HepG2 (cell line): ENCODE measurements around the gene WDR91. TPM values are rescaled to one million over a fixed set of nuclear protein-coding genes. Genes with fewer than 3 reads are reported as not detected.

Experiments
- CHCHD3 ChIP-seq: sonication (generic); formaldehyde crosslinking; IDR thresholded peaks from 2 replicates; pipeline ENCODE4 v1.8.0; 2022; ENCODE audit warnings: mild to moderate bottlenecking, missing genetic modification reagents, moderate library complexity
- HNRNPL ChIP-seq: fragments of 200-400 bp; formaldehyde crosslinking; IDR thresholded peaks from 2 replicates; pipeline ENCODE4 v1.6.1; 2017; ENCODE audit warnings: mild to moderate bottlenecking, low read depth, low read length
- KLF12 ChIP-seq: sonication (generic); formaldehyde crosslinking; IDR thresholded peaks from 2 replicates; pipeline ENCODE4 v1.4.0; 2020; ENCODE audit warnings: missing genetic modification reagents, borderline replicate concordance
- KMT2B ChIP-seq: IDR thresholded peaks from 2 replicates; pipeline ENCODE4 v1.6.1; 2016; ENCODE audit warnings: missing genetic modification reagents, missing compliant biosample characterization
- PHF20 ChIP-seq: sonication (generic); formaldehyde crosslinking; IDR thresholded peaks from 2 replicates; pipeline ENCODE4 v1.5.0; 2020; ENCODE audit warnings: mild to moderate bottlenecking, missing genetic modification reagents
- RELA ChIP-seq: sonication (generic); formaldehyde crosslinking; IDR thresholded peaks from 2 replicates; pipeline ENCODE4 v1.4.0; 2020; ENCODE audit warnings: missing genetic modification reagents
- RFX5 ChIP-seq: IDR thresholded peaks from 2 replicates; pipeline ENCODE4 v1.6.1; 2011; ENCODE audit warnings: low read depth, low read length, improper control_type of control experiment
- SMARCC2 ChIP-seq: fragments of 450-650 bp; IDR thresholded peaks from 2 replicates; pipeline ENCODE4 v1.6.1; 2017; ENCODE audit warnings: antibody characterized with exemption, mild to moderate bottlenecking
- SNRNP70 ChIP-seq: fragments of 200-400 bp; formaldehyde crosslinking; IDR thresholded peaks from 2 replicates; pipeline ENCODE4 v1.6.1; 2017; ENCODE audit warnings: mild to moderate bottlenecking, low read depth, low read length, moderate library complexity
- TMF1 ChIP-seq: sonication (generic); formaldehyde crosslinking; IDR thresholded peaks from 2 replicates; pipeline ENCODE4 v1.8.1; 2022; ENCODE audit warnings: low read depth, missing genetic modification reagents
- TRIM24 ChIP-seq: sonication (generic); formaldehyde crosslinking; IDR thresholded peaks from 2 replicates; pipeline ENCODE4 v1.8.0; 2022; ENCODE audit warnings: mild to moderate bottlenecking, missing genetic modification reagents
- XRCC5 ChIP-seq: fragments of 200-400 bp; formaldehyde crosslinking; optimal IDR thresholded peaks from 2 replicates; pipeline ENCODE3; 2017; ENCODE audit warnings: mild to moderate bottlenecking, low read length
- ZNF354B ChIP-seq: sonication (generic); formaldehyde crosslinking; IDR thresholded peaks from 2 replicates; pipeline ENCODE4 v1.8.0; 2022; ENCODE audit warnings: mild to moderate bottlenecking, missing genetic modification reagents
- ZNF446 ChIP-seq: sonication (generic); formaldehyde crosslinking; IDR thresholded peaks from 2 replicates; pipeline ENCODE4 v1.5.0; 2020; ENCODE audit warnings: mild to moderate bottlenecking, missing genetic modification reagents
- ZNF547 ChIP-seq: sonication (generic); formaldehyde crosslinking; IDR thresholded peaks from 2 replicates; pipeline ENCODE4 v1.5.1; 2020; ENCODE audit warnings: mild to moderate bottlenecking, missing genetic modification reagents
- ZNF672 ChIP-seq: sonication (generic); formaldehyde crosslinking; IDR thresholded peaks from 2 replicates; pipeline ENCODE4 v1.8.1; 2022; ENCODE audit warnings: missing genetic modification reagents
- ZNF724P ChIP-seq: sonication (generic); formaldehyde crosslinking; IDR thresholded peaks from 2 replicates; pipeline ENCODE4 v1.8.0; 2022; ENCODE audit warnings: missing genetic modification reagents, borderline replicate concordance
- polyA plus RNA-seq, 8 experiments: library from polyadenylated mRNA; depleted of rRNA in 3 of 8; stranded (reverse) in 7 of 8; unstranded in 1 of 8; fragments of >200 nt; fragmentation: Illumina TruSeq in 4 of 8; extraction: Trizol in 4 of 8; gene quantifications; 2 replicates each; pipeline versions ENCODE4 v1.2.1 to v1.2.3, GENCODE V29; 2011 to 2016; ENCODE audit warnings: low read depth in 4 of 8, missing spikeins in 1 of 8, mixed read lengths in 1 of 8; ENCODE audit not compliant: insufficient read depth in 1 of 8
- total RNA-seq, 5 experiments: library from RNA; depleted of rRNA; stranded (reverse); fragments of >200 nt; fragmentation: Illumina TruSeq; extraction: Trizol; gene quantifications; 2 replicates each; pipeline ENCODE4 v1.2.3, GENCODE V29; 2016; ENCODE audit warnings: low read depth in 1 of 5
- TF ChIP-seq, protein P1 (sequence below): sonication (generic); formaldehyde crosslinking; IDR thresholded peaks from 2 replicates; pipeline ENCODE4 v1.9.0; 2021; ENCODE audit warnings: missing genetic modification reagents, borderline replicate concordance
- TF ChIP-seq, protein P2 (sequence below): sonication (generic); formaldehyde crosslinking; IDR thresholded peaks from 2 replicates; pipeline ENCODE4 v1.4.0; 2020; ENCODE audit warnings: missing genetic modification reagents
- TF ChIP-seq, protein P3 (sequence below): IDR thresholded peaks from 2 replicates; pipeline ENCODE4 v1.6.1; 2016; ENCODE audit warnings: control low read depth
- TF ChIP-seq, protein P4 (sequence below): sonication (generic); formaldehyde crosslinking; IDR thresholded peaks from 2 replicates; pipeline ENCODE4 v1.5.0; 2020; ENCODE audit warnings: missing genetic modification reagents, mild to moderate bottlenecking, borderline replicate concordance

The WDR91 gene
- total and polyA plus RNA-seq, 2 of the 13 experiments (the other 11 are each of a cell fraction or from before 2014, with no cell fraction given) = 11.6 to 12.1 TPM

DNA sequence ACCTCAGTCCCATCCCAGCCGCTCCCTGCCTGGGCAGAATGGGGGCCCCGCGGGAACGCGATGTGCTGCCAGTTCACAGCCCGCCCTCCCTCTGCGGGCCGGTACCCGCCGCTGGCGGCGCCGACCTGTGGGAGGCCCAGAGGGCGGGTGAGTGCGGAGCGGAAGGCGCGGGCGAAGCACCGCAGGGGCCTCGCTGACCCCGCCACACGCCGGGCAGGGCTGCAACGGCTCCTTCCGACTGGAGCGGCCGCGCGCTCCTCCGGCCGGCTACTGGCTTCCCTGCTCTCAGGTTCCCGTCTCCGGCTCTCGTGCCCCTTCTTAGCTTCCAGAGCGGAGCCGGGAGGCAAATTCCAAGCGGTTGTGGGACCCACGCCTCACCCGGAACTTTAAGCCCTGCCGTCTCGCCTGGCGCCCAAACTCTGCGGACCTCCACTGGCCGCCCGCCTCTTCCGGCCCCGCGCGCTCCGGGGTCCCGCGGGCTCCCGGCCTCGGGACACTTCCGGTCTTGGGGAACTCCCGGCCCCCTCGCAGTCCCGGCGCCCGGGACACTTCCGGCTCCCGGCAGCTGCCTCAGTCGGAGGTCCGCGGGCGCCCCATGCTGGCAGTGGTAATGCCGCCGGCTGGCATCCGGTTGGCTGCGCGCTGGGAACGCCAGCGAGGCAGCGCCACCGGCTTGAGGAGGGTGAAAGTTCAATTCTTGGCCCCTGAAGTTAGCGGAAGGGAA lies 40.9 kb downstream of the WDR91 start, which contains the start of gene CYREN (continued):
- TF ChIP-seq, protein P1, sequence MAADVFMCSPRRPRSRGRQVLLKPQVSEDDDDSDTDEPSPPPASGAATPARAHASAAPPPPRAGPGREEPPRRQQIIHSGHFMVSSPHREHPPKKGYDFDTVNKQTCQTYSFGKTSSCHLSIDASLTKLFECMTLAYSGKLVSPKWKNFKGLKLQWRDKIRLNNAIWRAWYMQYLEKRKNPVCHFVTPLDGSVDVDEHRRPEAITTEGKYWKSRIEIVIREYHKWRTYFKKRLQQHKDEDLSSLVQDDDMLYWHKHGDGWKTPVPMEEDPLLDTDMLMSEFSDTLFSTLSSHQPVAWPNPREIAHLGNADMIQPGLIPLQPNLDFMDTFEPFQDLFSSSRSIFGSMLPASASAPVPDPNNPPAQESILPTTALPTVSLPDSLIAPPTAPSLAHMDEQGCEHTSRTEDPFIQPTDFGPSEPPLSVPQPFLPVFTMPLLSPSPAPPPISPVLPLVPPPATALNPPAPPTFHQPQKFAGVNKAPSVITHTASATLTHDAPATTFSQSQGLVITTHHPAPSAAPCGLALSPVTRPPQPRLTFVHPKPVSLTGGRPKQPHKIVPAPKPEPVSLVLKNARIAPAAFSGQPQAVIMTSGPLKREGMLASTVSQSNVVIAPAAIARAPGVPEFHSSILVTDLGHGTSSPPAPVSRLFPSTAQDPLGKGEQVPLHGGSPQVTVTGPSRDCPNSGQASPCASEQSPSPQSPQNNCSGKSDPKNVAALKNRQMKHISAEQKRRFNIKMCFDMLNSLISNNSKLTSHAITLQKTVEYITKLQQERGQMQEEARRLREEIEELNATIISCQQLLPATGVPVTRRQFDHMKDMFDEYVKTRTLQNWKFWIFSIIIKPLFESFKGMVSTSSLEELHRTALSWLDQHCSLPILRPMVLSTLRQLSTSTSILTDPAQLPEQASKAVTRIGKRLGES (CRISPR knock-in tag) = peak; percentile 50; the same call in 1 of the 2 replicates
- TF ChIP-seq CHCHD3 (CRISPR knock-in tag) (no peak), KMT2B (CRISPR knock-in tag) (peak; percentile 79), SNRNP70 (no peak), HNRNPL (peak; percentile 88), XRCC5 (peak; percentile 83), ZNF446 (CRISPR knock-in tag) (peak; percentile 82; the same call in 1 of the 2 replicates), ZNF354B (CRISPR knock-in tag) (no peak), RELA (CRISPR knock-in tag) (peak; percentile 52; the same call in 1 of the 2 replicates), PHF20 (CRISPR knock-in tag) (peak; percentile 88), RFX5 (no peak), ZNF724P (peak; percentile 39; the same call in 1 of the 2 replicates), ZNF547 (CRISPR knock-in tag) (peak; percentile 79), TRIM24 (CRISPR knock-in tag) (no peak), TMF1 (0 out of 2 replicates have a peak, but pooled peaks have one; percentile 58), KLF12 (CRISPR knock-in tag) (peak; percentile 58; the same call in 1 of the 2 replicates), ZNF672 (no peak), SMARCC2 (no peak)
- TF ChIP-seq, protein P2, sequence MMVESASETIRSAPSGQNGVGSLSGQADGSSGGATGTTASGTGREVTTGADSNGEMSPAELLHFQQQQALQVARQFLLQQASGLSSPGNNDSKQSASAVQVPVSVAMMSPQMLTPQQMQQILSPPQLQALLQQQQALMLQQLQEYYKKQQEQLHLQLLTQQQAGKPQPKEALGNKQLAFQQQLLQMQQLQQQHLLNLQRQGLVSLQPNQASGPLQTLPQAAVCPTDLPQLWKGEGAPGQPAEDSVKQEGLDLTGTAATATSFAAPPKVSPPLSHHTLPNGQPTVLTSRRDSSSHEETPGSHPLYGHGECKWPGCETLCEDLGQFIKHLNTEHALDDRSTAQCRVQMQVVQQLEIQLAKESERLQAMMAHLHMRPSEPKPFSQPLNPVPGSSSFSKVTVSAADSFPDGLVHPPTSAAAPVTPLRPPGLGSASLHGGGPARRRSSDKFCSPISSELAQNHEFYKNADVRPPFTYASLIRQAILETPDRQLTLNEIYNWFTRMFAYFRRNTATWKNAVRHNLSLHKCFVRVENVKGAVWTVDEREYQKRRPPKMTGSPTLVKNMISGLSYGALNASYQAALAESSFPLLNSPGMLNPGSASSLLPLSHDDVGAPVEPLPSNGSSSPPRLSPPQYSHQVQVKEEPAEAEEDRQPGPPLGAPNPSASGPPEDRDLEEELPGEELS (CRISPR knock-in tag) = 0 out of 2 replicates have a peak, but pooled peaks have one; percentile 31
- TF ChIP-seq, protein P3, sequence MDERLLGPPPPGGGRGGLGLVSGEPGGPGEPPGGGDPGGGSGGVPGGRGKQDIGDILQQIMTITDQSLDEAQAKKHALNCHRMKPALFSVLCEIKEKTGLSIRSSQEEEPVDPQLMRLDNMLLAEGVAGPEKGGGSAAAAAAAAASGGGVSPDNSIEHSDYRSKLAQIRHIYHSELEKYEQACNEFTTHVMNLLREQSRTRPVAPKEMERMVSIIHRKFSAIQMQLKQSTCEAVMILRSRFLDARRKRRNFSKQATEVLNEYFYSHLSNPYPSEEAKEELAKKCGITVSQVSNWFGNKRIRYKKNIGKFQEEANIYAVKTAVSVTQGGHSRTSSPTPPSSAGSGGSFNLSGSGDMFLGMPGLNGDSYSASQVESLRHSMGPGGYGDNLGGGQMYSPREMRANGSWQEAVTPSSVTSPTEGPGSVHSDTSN (CRISPR knock-in tag) = no peak
- TF ChIP-seq, protein P4, sequence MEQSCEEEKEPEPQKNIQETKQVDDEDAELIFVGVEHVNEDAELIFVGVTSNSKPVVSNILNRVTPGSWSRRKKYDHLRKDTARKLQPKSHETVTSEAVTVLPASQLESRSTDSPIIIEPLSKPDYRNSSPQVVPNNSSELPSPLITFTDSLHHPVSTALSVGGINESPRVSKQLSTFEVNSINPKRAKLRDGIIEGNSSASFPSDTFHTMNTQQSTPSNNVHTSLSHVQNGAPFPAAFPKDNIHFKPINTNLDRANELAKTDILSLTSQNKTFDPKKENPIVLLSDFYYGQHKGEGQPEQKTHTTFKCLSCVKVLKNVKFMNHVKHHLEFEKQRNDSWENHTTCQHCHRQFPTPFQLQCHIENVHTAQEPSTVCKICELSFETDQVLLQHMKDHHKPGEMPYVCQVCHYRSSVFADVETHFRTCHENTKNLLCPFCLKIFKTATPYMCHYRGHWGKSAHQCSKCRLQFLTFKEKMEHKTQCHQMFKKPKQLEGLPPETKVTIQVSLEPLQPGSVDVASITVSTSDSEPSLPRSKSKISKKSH (CRISPR knock-in tag) = no peak
